ENCODE measurements around the gene CFAP97.

CFAP97 gene

DNA sequence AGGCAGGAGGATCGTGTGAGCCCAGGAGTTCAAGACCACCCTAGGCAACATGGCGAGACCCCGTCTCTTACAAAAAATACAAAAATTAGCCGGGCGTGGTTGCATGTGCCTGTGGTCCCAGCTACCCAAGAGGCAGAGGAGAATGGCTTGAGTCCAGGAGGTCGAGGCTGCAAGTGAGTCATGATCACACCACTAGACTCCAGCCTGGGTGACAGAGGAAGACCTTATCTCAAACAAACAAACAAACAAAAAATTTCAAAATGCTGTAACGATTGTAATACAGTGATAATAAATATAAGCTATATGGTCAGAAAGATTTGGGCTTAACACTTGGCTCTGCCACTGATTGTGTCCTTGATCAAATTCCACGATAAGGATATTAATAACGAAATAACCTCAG, 36.6 kb downstream of the CFAP97 start:
- TF ChIP-seq, protein P1, sequence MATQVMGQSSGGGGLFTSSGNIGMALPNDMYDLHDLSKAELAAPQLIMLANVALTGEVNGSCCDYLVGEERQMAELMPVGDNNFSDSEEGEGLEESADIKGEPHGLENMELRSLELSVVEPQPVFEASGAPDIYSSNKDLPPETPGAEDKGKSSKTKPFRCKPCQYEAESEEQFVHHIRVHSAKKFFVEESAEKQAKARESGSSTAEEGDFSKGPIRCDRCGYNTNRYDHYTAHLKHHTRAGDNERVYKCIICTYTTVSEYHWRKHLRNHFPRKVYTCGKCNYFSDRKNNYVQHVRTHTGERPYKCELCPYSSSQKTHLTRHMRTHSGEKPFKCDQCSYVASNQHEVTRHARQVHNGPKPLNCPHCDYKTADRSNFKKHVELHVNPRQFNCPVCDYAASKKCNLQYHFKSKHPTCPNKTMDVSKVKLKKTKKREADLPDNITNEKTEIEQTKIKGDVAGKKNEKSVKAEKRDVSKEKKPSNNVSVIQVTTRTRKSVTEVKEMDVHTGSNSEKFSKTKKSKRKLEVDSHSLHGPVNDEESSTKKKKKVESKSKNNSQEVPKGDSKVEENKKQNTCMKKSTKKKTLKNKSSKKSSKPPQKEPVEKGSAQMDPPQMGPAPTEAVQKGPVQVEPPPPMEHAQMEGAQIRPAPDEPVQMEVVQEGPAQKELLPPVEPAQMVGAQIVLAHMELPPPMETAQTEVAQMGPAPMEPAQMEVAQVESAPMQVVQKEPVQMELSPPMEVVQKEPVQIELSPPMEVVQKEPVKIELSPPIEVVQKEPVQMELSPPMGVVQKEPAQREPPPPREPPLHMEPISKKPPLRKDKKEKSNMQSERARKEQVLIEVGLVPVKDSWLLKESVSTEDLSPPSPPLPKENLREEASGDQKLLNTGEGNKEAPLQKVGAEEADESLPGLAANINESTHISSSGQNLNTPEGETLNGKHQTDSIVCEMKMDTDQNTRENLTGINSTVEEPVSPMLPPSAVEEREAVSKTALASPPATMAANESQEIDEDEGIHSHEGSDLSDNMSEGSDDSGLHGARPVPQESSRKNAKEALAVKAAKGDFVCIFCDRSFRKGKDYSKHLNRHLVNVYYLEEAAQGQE (IDR thresholded peaks at IDR 0.05; ENCODE audit: insufficient read depth in 1 of 2, low read depth in 2 of 2, low read length in 2 of 2), result no peak
- TF ChIP-seq SIN3A (IDR thresholded peaks at IDR 0.05; ENCODE audit: borderline replicate concordance, insufficient read depth, low read length), result no peak

DNA sequence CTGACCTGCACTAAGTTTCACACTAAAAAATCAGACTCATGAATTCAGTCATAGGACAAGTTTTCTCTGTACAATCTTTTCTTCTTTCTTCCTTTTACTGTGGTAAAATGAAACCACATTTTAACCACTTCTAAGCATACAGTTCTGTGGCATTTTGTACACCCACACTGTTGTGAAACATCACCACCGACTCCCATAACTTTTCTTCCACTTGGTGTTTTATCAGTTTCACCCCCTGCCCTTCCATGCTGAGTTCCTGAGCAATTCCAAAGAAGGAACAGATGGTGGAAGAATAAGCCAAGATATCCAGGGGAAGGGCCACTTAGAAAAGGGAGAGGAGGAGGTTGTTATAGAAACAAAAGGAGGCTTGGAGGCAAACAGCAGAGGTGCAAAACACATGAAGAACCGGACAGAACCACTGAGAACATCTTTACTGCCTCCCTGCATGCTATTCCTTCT, 38.2 kb downstream of the CFAP97 start:
- no peak for TF ChIP-seq POLR2AphosphoS5 (IDR thresholded peaks at IDR 0.05; ENCODE audit: low read depth, low read length)
- TF ChIP-seq FOXP2 (optimal IDR thresholded peaks at IDR 0.05; ENCODE audit: borderline replicate concordance, extremely low read depth, extremely low read length, insufficient read depth), result no peak
- no peak for TF ChIP-seq TAF1 (IDR thresholded peaks at IDR 0.05; ENCODE audit: borderline replicate concordance, insufficient read depth, low read length)
- TF ChIP-seq, protein P1 (IDR thresholded peaks at IDR 0.05; ENCODE audit: insufficient read depth in 1 of 2, low read depth in 2 of 2, low read length in 2 of 2), result no peak
- TF ChIP-seq SIN3A (IDR thresholded peaks at IDR 0.05; ENCODE audit: borderline replicate concordance, insufficient read depth, low read length), result no peak

DNA sequence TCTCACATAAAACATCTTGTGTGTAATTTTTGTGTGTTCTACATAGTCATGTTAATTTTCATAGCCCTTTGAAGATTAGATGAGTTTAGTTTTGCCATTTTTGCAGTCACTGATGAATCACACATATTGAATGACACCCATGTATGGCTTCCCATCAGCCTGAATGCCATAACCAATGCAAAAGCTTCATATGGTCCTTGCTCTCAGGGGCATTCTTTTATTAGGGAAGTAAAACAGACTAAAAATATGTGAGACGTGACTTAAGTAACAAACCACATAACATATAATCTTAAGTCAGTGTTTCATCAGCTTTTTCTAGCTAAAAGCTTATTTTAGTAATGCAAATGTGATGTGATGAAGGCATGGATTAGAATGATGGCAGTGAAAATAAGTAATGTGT, 52.5 kb downstream of the CFAP97 start:
- TF ChIP-seq TAF1 (IDR thresholded peaks at IDR 0.05; ENCODE audit: borderline replicate concordance, insufficient read depth, low read length), result no peak

DNA sequence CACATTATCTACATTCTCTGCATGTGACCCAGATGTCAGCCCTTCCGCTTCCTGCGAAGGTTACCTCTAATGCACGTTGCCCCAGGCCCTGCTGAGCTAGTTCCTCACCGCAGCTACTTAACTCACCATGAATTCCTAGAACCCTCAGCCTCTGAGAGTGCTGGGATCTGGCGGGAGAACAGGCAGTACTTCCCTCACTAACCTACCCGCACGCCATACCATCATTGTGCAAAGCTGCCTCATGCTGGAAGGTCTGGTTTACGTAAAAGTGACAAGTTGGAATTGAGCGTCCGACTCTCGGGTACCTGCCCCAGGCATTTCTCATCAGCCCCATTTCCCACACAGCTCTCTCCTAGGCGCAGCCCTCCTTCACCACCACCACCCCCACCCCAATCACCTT, 54.4 kb downstream of the CFAP97 start:
- TF ChIP-seq, protein P1 (IDR thresholded peaks at IDR 0.05; ENCODE audit: insufficient read depth in 1 of 2, low read depth in 2 of 2, low read length in 2 of 2), result no peak
- TF ChIP-seq SIN3A (IDR thresholded peaks at IDR 0.05; ENCODE audit: borderline replicate concordance, insufficient read depth, low read length) (no peak), FOXP2 (optimal IDR thresholded peaks at IDR 0.05; ENCODE audit: borderline replicate concordance, extremely low read depth, extremely low read length, insufficient read depth) (no peak), TAF1 (IDR thresholded peaks at IDR 0.05; ENCODE audit: borderline replicate concordance, insufficient read depth, low read length) (no peak)

DNA sequence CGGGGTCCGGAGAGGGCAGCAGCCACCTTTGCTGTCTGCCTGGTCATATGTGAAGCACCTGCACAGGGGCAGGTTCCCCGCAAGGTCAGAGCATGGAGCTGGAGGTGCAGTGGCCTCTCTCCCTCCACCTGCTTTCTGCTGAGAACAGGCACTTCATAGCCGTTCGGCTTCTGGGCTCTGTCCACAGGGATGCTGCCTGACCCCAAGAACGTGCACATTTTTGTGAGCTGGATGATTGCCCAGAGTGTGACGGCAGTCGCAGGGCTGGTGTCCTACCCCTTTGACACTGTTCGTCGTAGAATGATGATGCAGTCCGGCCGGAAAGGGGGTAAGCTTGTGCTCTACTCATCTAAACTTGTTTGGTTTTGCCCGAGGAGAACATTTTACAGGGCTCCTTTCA, 58.2 kb downstream of the CFAP97 start:
- no peak for TF ChIP-seq FOXP2 (optimal IDR thresholded peaks at IDR 0.05; ENCODE audit: borderline replicate concordance, extremely low read depth, extremely low read length, insufficient read depth)
- no peak for TF ChIP-seq TAF1 (IDR thresholded peaks at IDR 0.05; ENCODE audit: borderline replicate concordance, insufficient read depth, low read length)
- no peak for TF ChIP-seq SIN3A (IDR thresholded peaks at IDR 0.05; ENCODE audit: borderline replicate concordance, insufficient read depth, low read length)
- no peak for TF ChIP-seq POLR2AphosphoS5 (IDR thresholded peaks at IDR 0.05; ENCODE audit: low read depth, low read length)
- TF ChIP-seq, protein P1 (IDR thresholded peaks at IDR 0.05; ENCODE audit: insufficient read depth in 1 of 2, low read depth in 2 of 2, low read length in 2 of 2), result no peak
